Thymus (tissue), 11 donors: ENCODE results near the gene ZNF641. TPM values are rescaled to one million over a fixed set of nuclear protein-coding genes. Genes with fewer than 3 reads are reported as not detected.
"Not testable (repeated sequence)": the region's sequence is repeated elsewhere in the genome, so short reads cannot be mapped to it uniquely, and the experiment has no call there.

Experiments used
- DNase-seq, 9 donors: peaks; one replicate each; pipeline ENCODE4 v3.0.0-alpha.2; 2013; ENCODE audit warnings: low spot score in 9 of 9, low read depth in 6 of 9, missing footprints in 1 of 9
- H3K27ac ChIP-seq, 2 donors: one replicate each; pipeline ENCODE4 v1.5.1; 2013; ENCODE audit warnings: control low read depth in 1 of 2, low read depth in 1 of 2, low read length in 1 of 2, mild to moderate bottlenecking in 1 of 2, moderate library complexity in 1 of 2
- H3K27me3 ChIP-seq, 2 donors: one replicate each; pipeline ENCODE4 v1.5.1; 2013; ENCODE audit warnings: low read length in 1 of 2; ENCODE audit not compliant: control insufficient read depth in 2 of 2, insufficient read depth in 1 of 2
- H3K36me3 ChIP-seq, 2 donors: one replicate each; pipeline ENCODE4 v1.5.1; 2013; ENCODE audit warnings: low read length in 1 of 2, mild to moderate bottlenecking in 1 of 2, moderate library complexity in 1 of 2; ENCODE audit not compliant: control insufficient read depth in 2 of 2, insufficient read depth in 2 of 2
- H3K4me1 ChIP-seq, 2 donors: one replicate each; pipeline ENCODE4 v1.5.1; 2013; ENCODE audit warnings: low read length in 2 of 2; ENCODE audit not compliant: control insufficient read depth in 2 of 2, insufficient read depth in 2 of 2
- H3K4me3 ChIP-seq, 2 donors: one replicate each; pipeline ENCODE4 v1.5.1; 2013; ENCODE audit warnings: low read length in 2 of 2, control low read depth in 1 of 2, mild to moderate bottlenecking in 1 of 2
- H3K9me3 ChIP-seq, 2 donors: one replicate each; pipeline ENCODE4 v1.5.1; 2013; ENCODE audit warnings: low read length in 1 of 2, mild to moderate bottlenecking in 1 of 2; ENCODE audit not compliant: control insufficient read depth in 2 of 2, insufficient read depth in 1 of 2
- WGBS: extraction: QIAGEN DNeasy Blood & Tissue Kit; methylation state at CpG from one replicate; pipeline ENCODE4 v1.1.7; 2013; 5-methylcytosine and 5-hydroxymethylcytosine counted together
- polyA plus RNA-seq: library from polyadenylated mRNA; stranded (reverse); fragments of 200-250 nt; gene quantifications from one replicate; pipeline ENCODE4 v1.2.3, GENCODE V29; 2013
- total RNA-seq: library from RNA; stranded (reverse); fragments of 120-200 nt; gene quantifications from one replicate; pipeline ENCODE4 v1.2.4, GENCODE V29; 2013
- donor health status: healthy.

ZNF641 gene
- total and polyA plus RNA-seq, 2 donors, result 8.1 to 23.0 TPM

- Histone ChIP-seq H3K27ac (no peak overlapping the region), H3K4me3 (no peak overlapping the region), H3K9me3 (no peaks in the 10 kb centered on the region), H3K4me1 (no peaks in the 10 kb centered on the region), H3K36me3 (peaks cover 53 to 85% of the 10 kb centered on the region in 2 donors), H3K27me3 (no peaks in the 10 kb centered on the region)
- over 99% methylated on average over 8 of the region's 8 CpGs for WGBS
- DNase-seq, result no peak
These were observed 7.7 kb downstream of the ZNF641 start for GRCh38 chr12:48342980-48343379.

- no peak overlapping the region for H3K4me3 ChIP-seq
- no peaks in the 10 kb centered on the region for H3K4me1 ChIP-seq
- H3K27me3 ChIP-seq, result no peaks in the 10 kb centered on the region
- DNase-seq, result no peak
- no peak overlapping the region for H3K27ac ChIP-seq
- peaks cover 35 to 65% of the 10 kb centered on the region in 2 donors for H3K36me3 ChIP-seq
- no peaks in the 10 kb centered on the region for H3K9me3 ChIP-seq
- WGBS, result 97% methylated on average over 2 of the region's 2 CpGs
These were observed 9.8 kb downstream of the ZNF641 start for GRCh38 chr12:48340943-48341342.

GRCh38 chr12:48339442-48340117 is 11.1 kb downstream of the ZNF641 start:
- no peaks in the 10 kb centered on the region for H3K4me1 ChIP-seq
- no peak for DNase-seq
- 98% methylated on average over 3 of the region's 3 CpGs for WGBS
- H3K36me3 ChIP-seq, result peaks cover 21 to 51% of the 10 kb centered on the region in 2 donors
- H3K27me3 ChIP-seq, result no peaks in the 10 kb centered on the region
- H3K9me3 ChIP-seq, result no peaks in the 10 kb centered on the region
- no peak overlapping the region for H3K4me3 ChIP-seq
- no peak overlapping the region for H3K27ac ChIP-seq

GRCh38 chr12:48336564-48336963 is 14.2 kb downstream of the ZNF641 start:
- no peaks in the 10 kb centered on the region for H3K9me3 ChIP-seq
- no peak for DNase-seq
- WGBS, result 92% methylated on average over 4 of the region's 4 CpGs

GRCh38 chr12:48336061-48336460 is 14.7 kb downstream of the ZNF641 start:
- Histone ChIP-seq H3K27ac (no peak overlapping the region), H3K4me3 (no peak overlapping the region), H3K4me1 (no peaks in the 10 kb centered on the region), H3K27me3 (no peaks in the 10 kb centered on the region), H3K9me3 (no peaks in the 10 kb centered on the region), H3K36me3 (peaks cover 0 to 17% of the 10 kb centered on the region in 2 donors)
- DNase-seq, result peak in 1 of 9 donors; percentile 20
- 86% methylated on average over 2 of the region's 2 CpGs for WGBS

More at GRCh38 chr12:48336564-48336963, 14.2 kb downstream of the ZNF641 start:
- no peak overlapping the region for H3K4me3 ChIP-seq
- H3K27ac ChIP-seq, result no peak overlapping the region
- H3K36me3 ChIP-seq, result peaks cover 0 to 22% of the 10 kb centered on the region in 2 donors
- H3K27me3 ChIP-seq, result no peaks in the 10 kb centered on the region
- H3K4me1 ChIP-seq, result no peaks in the 10 kb centered on the region

- Histone ChIP-seq H3K4me3 (no peak overlapping the region), H3K36me3 (peaks cover 0 to 5% of the 10 kb centered on the region in 2 donors), H3K4me1 (no peaks in the 10 kb centered on the region), H3K27me3 (no peaks in the 10 kb centered on the region), H3K27ac (no peak overlapping the region), H3K9me3 (no peaks in the 10 kb centered on the region)
- DNase-seq, result no peak
- 97% methylated on average over 5 of the region's 5 CpGs for WGBS
These were observed 15.9 kb downstream of the ZNF641 start for GRCh38 chr12:48334808-48335207.

- not testable (repeated sequence) for H3K4me1 ChIP-seq, H3K4me3 ChIP-seq, H3K27ac ChIP-seq, H3K27me3 ChIP-seq, H3K36me3 ChIP-seq, DNase-seq, H3K9me3 ChIP-seq
- WGBS, result 97% methylated on average over 26 of the region's 26 CpGs
These were observed 17.0 kb downstream of the ZNF641 start for GRCh38 chr12:48333680-48334079.

GRCh38 chr12:48331399-48331798 is 19.3 kb downstream of the ZNF641 start:
- no peak for DNase-seq
- H3K4me1 ChIP-seq, result no peaks in the 10 kb centered on the region
- no peak overlapping the region for H3K27ac ChIP-seq
- H3K27me3 ChIP-seq, result no peaks in the 10 kb centered on the region
- H3K36me3 ChIP-seq, result no peaks in the 10 kb centered on the region
- H3K4me3 ChIP-seq, result no peak overlapping the region
- H3K9me3 ChIP-seq, result no peaks in the 10 kb centered on the region
- 98% methylated on average over 2 of the region's 2 CpGs for WGBS

GRCh38 chr12:48329199-48329939 is 21.4 kb downstream of the ZNF641 start:
- H3K36me3 ChIP-seq, result no peaks in the 10 kb centered on the region
- no peaks in the 10 kb centered on the region for H3K27me3 ChIP-seq
- DNase-seq, result no peak
- no peak overlapping the region for H3K27ac ChIP-seq
- H3K4me1 ChIP-seq, result no peaks in the 10 kb centered on the region
- WGBS, result 95% methylated on average over 55 of the region's 55 CpGs
- H3K4me3 ChIP-seq, result no peak overlapping the region
- no peaks in the 10 kb centered on the region for H3K9me3 ChIP-seq
